Measurements from ENCODE around the gene HSPA1L. TPM values are rescaled to one million over a fixed set of nuclear protein-coding genes. Genes with fewer than 3 reads are reported as not detected.
"Not testable (repeated sequence)": the region's sequence is repeated elsewhere in the genome, so short reads cannot be mapped to it uniquely, and the experiment has no call there.

The HSPA1L gene
- total RNA-seq = 1 to 10 TPM; 1.5 to 8.5 TPM

DNA sequence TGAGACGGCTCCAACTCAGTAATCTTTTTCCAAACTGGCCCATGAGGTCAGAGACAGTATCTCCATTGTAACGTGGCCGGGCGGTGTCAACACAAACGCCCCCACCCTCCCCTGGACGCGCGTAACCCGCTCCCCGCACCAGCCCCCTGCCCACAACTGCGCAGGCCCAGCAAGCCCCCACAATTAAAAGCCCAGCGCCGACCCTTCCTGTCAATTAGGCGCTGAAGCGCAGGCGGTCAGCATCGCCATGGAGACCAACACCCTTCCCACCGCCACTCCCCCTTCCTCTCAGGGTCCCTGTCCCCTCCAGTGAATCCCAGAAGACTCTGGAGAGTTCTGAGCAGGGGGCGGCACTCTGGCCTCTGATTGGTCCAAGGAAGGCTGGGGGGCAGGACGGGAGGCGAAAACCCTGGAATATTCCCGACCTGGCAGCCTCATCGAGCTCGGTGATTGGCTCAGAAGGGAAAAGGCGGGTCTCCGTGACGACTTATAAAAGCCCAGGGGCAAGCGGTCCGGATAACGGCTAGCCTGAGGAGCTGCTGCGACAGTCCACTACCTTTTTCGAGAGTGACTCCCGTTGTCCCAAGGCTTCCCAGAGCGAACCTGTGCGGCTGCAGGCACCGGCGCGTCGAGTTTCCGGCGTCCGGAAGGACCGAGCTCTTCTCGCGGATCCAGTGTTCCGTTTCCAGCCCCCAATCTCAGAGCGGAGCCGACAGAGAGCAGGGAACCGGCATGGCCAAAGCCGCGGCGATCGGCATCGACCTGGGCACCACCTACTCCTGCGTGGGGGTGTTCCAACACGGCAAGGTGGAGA, at the start of gene HSPA1L, which contains the start of gene HSPA1A:
HSPA1L (minus strand) TSS at position 259 of the 814 bp plus-strand sequence. CDS start 3,311 bp downstream, outside the sequence.
HSPA1A (plus strand) TSS at position 519 of the 814 bp plus-strand sequence; CDS start at position 733, 214 bp downstream.
- WGBS = 0% methylated on average over 47 of the region's 56 CpGs
- peak within 1 kb of the TSS; percentile 44 to 52 for H3K4me3 ChIP-seq

DNA sequence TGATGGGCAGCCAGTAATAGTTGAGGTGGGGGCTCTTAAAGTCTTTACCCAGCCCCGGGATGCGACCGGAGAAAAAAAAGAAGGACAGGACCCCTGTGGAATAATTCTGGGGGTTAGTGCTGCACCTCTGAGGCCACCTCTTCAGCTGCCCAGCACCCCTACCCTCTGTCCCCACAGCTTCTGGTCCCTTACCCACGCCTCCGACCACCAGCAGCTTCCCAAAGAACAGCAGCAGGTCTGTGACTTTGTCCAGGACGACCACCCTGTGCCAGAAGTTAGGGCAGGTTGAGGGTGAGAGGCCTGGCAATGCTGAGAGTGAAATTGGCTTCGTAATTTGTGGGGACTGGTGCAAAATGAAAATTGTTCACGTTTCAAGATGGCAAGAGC, 49.7 kb upstream of the HSPA1L start:
- Histone ChIP-seq H3K9me3 (no peaks in the 10 kb centered on the region), H3K4me1 (replicated peaks) (peaks cover 10% of the 10 kb centered on the region), H3K4me3 (no peak overlapping the region), H3K27ac (peak overlapping the region; percentile 91 to 97), H3K36me3 (no peaks in the 10 kb centered on the region), H3K27me3 (replicated peaks; ENCODE audit: insufficient read depth) (no peaks in the 10 kb centered on the region)
- TF ChIP-seq, protein P1, sequence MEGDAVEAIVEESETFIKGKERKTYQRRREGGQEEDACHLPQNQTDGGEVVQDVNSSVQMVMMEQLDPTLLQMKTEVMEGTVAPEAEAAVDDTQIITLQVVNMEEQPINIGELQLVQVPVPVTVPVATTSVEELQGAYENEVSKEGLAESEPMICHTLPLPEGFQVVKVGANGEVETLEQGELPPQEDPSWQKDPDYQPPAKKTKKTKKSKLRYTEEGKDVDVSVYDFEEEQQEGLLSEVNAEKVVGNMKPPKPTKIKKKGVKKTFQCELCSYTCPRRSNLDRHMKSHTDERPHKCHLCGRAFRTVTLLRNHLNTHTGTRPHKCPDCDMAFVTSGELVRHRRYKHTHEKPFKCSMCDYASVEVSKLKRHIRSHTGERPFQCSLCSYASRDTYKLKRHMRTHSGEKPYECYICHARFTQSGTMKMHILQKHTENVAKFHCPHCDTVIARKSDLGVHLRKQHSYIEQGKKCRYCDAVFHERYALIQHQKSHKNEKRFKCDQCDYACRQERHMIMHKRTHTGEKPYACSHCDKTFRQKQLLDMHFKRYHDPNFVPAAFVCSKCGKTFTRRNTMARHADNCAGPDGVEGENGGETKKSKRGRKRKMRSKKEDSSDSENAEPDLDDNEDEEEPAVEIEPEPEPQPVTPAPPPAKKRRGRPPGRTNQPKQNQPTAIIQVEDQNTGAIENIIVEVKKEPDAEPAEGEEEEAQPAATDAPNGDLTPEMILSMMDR (IDR thresholded peaks at IDR 0.05) = no peak
- no peak for TF ChIP-seq POLR2A (IDR thresholded peaks at IDR 0.05)
- no peak for TF ChIP-seq POLR2AphosphoS5 (IDR thresholded peaks at IDR 0.05)
- DNase-seq (ENCODE audit: low spot score) = no peak
- intact Hi-C loops (cut with DNase I) = loop anchor here (2.0 kb wide), 1 partner anchor 32 kb away; the partner anchor contains the start of gene EHMT2
- 85% methylated on average over 8 of the region's 8 CpGs for WGBS

More for the DNA sequence above, at the start of gene HSPA1L, which contains the start of gene HSPA1A:
- Histone ChIP-seq H3K9me3 (no peaks in the 10 kb centered on the region), H3K4me1 (replicated peaks) (no peaks in the 10 kb centered on the region), H3K27me3 (replicated peaks; ENCODE audit: insufficient read depth) (no peaks in the 10 kb centered on the region), H3K36me3 (no peaks in the 10 kb centered on the region), H3K27ac (peak within 1 kb of the TSS; percentile 100)
- DNase-seq (ENCODE audit: low spot score) = peak; percentile 97
- TF ChIP-seq, protein P1 (IDR thresholded peaks at IDR 0.05) = peak in 1 of 4 experiments; percentile 18
- TF ChIP-seq POLR2A (IDR thresholded peaks at IDR 0.05) = peak; percentile 100
- TF ChIP-seq POLR2AphosphoS5 (IDR thresholded peaks at IDR 0.05) = peak; percentile 100
- intact Hi-C loops (cut with DNase I) = no loop called here

DNA sequence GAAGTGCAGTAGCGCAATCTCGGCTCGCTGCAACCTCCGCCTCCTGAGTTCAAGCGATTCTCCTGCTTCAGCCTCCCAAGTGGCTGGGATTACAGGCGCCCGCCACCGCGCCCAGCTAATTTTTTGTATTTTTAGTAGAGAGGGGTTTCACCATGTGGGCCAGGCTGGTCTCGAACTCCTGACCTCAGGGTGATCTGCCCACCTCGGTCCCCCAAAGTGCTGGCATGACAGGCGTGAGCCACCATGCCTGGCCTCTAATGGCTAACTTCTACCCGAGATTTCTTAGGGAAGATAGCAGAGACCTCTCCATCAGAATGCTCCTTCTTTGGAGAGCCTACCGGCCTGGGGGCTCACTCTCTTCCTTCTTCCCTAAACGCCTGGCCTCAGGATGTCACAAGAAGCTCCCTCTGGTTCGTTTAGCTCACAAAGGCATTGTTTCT, 49.1 kb upstream of the HSPA1L start:
- H3K4me1 ChIP-seq (replicated peaks) = peaks cover 10% of the 10 kb centered on the region
- peak overlapping the region; percentile 91 to 97 for H3K27ac ChIP-seq
- DNase-seq (ENCODE audit: low spot score); H3K36me3 ChIP-seq; H3K9me3 ChIP-seq; H3K27me3 ChIP-seq (replicated peaks; ENCODE audit: insufficient read depth): not testable (repeated sequence)
- WGBS = 18% methylated on average over 16 of the region's 16 CpGs
- TF ChIP-seq, protein P1 (IDR thresholded peaks at IDR 0.05) = peak in 1 of 4 experiments; percentile 5
- H3K4me3 ChIP-seq = peak overlapping the region; percentile 26 to 28
- intact Hi-C loops (cut with DNase I) = loop anchor here (2.0 kb wide), 1 partner anchor 33 kb away; the partner anchor contains the start of gene EHMT2

DNA sequence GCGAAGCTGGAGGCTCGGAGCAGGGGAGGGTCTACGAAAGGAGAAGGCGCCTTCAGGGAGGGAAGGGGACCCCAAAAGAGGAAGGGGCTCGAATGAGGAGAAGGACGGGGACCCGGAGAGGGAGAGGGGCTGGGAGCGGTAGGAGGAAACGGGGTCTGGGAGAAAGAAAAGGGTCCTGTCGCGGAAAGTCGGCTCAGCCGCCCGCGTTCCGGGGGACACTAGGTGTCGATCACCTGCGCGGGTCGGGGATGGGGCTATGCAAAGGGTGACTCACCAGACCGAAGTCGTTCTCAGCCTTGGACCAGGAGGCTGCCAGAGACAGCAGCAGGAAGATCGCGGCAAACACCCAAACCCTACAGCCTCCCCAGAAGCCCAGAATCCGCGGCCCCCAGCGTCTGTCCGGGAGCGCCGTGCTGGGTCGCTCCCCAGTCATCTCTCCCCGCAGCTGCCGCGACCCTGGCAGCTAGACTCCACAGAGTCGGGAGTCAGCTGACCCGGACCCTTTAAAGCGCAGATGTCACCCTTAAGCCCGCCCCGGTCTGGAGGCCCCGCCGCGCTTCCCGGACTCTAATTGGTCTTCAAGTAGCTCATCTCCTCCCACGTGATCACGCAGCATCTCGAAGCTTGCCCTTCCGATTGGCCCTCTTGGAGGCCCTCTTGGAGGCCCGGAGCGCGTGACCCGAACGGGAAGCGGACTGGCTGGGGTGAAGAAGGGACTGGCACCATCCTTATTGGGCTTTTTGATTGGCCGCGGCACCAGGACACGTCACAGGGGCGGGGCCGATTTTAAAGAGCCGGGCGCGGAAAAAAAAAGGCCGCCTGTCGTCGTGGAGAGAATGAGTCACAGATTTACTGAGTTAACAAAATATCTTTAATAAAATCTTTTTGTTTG, 47.5 kb upstream of the HSPA1L start, which contains the start of gene NEU1:
NEU1 (minus strand) TSS at position 478 of the 892 bp plus-strand sequence; CDS start at position 433, 45 bp downstream.
- peak within 1 kb of the TSS; percentile 69 to 84 for H3K4me3 ChIP-seq
- intact Hi-C loops (cut with DNase I) = no loop called here
- peak; percentile 100 for DNase-seq (ENCODE audit: low spot score)
- H3K27me3 ChIP-seq (replicated peaks; ENCODE audit: insufficient read depth) = no peaks in the 10 kb centered on the region
- peak within 1 kb of the TSS; percentile 92 to 97 for H3K27ac ChIP-seq
- peaks cover 7% of the 10 kb centered on the region for H3K4me1 ChIP-seq (replicated peaks)
- no peaks in the 10 kb centered on the region for H3K36me3 ChIP-seq
- WGBS = under 1% methylated on average over 63 of the region's 64 CpGs
- H3K9me3 ChIP-seq = no peaks in the 10 kb centered on the region
- TF ChIP-seq POLR2AphosphoS5 (IDR thresholded peaks at IDR 0.05) (peak; percentile 100), POLR2A (IDR thresholded peaks at IDR 0.05) (peak; percentile 99)
- TF ChIP-seq, protein P1 (IDR thresholded peaks at IDR 0.05) = peak in 2 of 4 experiments; percentile 3 to 15
